ENCODE data around the gene CACTIN.

DNA sequence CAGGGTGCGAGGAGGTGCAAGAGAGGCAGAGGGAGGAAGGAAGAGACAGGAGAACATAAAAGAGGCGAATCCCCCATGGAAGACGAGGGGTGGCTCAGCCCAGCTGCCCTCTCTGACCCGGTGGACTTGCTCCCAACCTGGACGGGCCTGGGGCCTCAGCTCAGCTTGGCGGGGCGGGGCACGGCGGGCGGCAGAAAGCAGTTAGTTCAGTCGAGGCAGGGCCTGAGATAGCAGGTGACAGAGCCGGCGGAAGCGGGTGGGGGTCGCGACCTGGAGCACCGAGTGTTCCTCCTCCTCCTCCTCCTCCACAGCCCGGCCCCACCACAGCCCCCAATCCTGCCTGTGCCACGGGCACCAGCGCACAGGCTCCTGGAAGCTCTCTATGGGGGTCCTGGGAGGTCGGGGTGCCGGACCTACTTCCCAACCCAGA lies 7.0 kb upstream of the CACTIN start:
- no peak for TF ChIP-seq RAD21 (IDR thresholded peaks at IDR 0.05; ENCODE audit: low read length)
- TF ChIP-seq POLR2A (IDR thresholded peaks at IDR 0.05; ENCODE audit: low read depth, low read length): no peak
- TF ChIP-seq, protein P1, sequence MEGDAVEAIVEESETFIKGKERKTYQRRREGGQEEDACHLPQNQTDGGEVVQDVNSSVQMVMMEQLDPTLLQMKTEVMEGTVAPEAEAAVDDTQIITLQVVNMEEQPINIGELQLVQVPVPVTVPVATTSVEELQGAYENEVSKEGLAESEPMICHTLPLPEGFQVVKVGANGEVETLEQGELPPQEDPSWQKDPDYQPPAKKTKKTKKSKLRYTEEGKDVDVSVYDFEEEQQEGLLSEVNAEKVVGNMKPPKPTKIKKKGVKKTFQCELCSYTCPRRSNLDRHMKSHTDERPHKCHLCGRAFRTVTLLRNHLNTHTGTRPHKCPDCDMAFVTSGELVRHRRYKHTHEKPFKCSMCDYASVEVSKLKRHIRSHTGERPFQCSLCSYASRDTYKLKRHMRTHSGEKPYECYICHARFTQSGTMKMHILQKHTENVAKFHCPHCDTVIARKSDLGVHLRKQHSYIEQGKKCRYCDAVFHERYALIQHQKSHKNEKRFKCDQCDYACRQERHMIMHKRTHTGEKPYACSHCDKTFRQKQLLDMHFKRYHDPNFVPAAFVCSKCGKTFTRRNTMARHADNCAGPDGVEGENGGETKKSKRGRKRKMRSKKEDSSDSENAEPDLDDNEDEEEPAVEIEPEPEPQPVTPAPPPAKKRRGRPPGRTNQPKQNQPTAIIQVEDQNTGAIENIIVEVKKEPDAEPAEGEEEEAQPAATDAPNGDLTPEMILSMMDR (conservative IDR thresholded peaks at IDR 0.05; ENCODE audit: low read depth, low read length): no peak
- TF ChIP-seq MXI1 (IDR thresholded peaks at IDR 0.05; ENCODE audit: borderline replicate concordance, low read depth, low read length): no peak
- no peak for TF ChIP-seq CHD1 (IDR thresholded peaks at IDR 0.05; ENCODE audit: low read depth, low read length)
- TF ChIP-seq, protein P2, sequence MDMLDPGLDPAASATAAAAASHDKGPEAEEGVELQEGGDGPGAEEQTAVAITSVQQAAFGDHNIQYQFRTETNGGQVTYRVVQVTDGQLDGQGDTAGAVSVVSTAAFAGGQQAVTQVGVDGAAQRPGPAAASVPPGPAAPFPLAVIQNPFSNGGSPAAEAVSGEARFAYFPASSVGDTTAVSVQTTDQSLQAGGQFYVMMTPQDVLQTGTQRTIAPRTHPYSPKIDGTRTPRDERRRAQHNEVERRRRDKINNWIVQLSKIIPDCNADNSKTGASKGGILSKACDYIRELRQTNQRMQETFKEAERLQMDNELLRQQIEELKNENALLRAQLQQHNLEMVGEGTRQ (IDR thresholded peaks at IDR 0.05; ENCODE audit: low read depth, low read length): no peak
- no peak for TF ChIP-seq MAZ (IDR thresholded peaks at IDR 0.05; ENCODE audit: borderline replicate concordance, low read depth, low read length)
- TF ChIP-seq CEBPB (IDR thresholded peaks at IDR 0.05; ENCODE audit: low read depth, low read length): no peak
- TF ChIP-seq RCOR1 (IDR thresholded peaks at IDR 0.05; ENCODE audit: insufficient replicate concordance, low read length): no peak
- TF ChIP-seq MAFK (IDR thresholded peaks at IDR 0.05; ENCODE audit: low read depth, low read length): no peak
- no peak for TF ChIP-seq RFX5 (IDR thresholded peaks at IDR 0.05; ENCODE audit: low read depth, low read length)
- no peak for TF ChIP-seq SMC3 (IDR thresholded peaks at IDR 0.05; ENCODE audit: low read depth, low read length)

All from IMR-90 (cell line).